IMR-90 (cell line): Measurements from ENCODE around the gene COG7. TPM values are rescaled to one million over a fixed set of nuclear protein-coding genes. Genes with fewer than 3 reads are reported as not detected.
A peak's percentile ranks its signal among the peaks of the same experiment; 100 is the strongest.

Experiments
- ATAC-seq: fragments of 200-7000 bp; cut with Tn5 transposase; 2 replicates; pipeline ENCODE4 v1.9.1; 2020; ENCODE audit warnings: low read depth, mild to moderate bottlenecking, moderate library complexity
- BruUV-seq: library from RNA; stranded (reverse); fragments of 400-500 nt; replicated peaks from 2 replicates; lab custom pipeline; 2021; lab: Mats Ljungman, UMichigan
- CTCF ChIA-PET: fragments of 300-600 bp; formaldehyde crosslinking; extraction: SDS; loops from one replicate; lab custom pipeline; 2021; ENCODE audit warnings: antibody characterized with exemption; lab: Yijun Ruan, JAX
- POLR2A ChIA-PET: fragments of 300-600 bp; sonication (Branson Sonifier 250); formaldehyde crosslinking; loops from one replicate; lab custom pipeline; 2022; ENCODE audit warnings: antibody characterized with exemption; ENCODE audit not compliant: unreplicated experiment; lab: Charles Lee
- DNase-seq: peaks from one replicate; pipeline ENCODE4 v3.0.0; 2013
- H2AFZ ChIP-seq: replicated peaks from 2 replicates; pipeline ENCODE3; 2013; ENCODE audit warnings: low read length, mild to moderate bottlenecking; ENCODE audit not compliant: poor library complexity
- H2AK5ac ChIP-seq: 2 replicates; pipeline ENCODE4 v1.6.1; 2013; ENCODE audit warnings: low read depth, low read length, inconsistent platforms
- H2AK9ac ChIP-seq: replicated peaks from 2 replicates; pipeline ENCODE3; 2013; ENCODE audit warnings: mild to moderate bottlenecking, low read depth, low read length, moderate library complexity; ENCODE audit not compliant: poor library complexity
- H2BK120ac ChIP-seq: 2 replicates; pipeline ENCODE4 v1.6.1; 2013; ENCODE audit warnings: low read depth, low read length, inconsistent platforms
- H2BK15ac ChIP-seq: 3 replicates; pipeline ENCODE4 v1.6.1; 2013; ENCODE audit warnings: low read depth, low read length, inconsistent platforms
- H2BK20ac ChIP-seq: 2 replicates; pipeline ENCODE4 v1.6.1; 2013; ENCODE audit warnings: low read depth, mild to moderate bottlenecking, inconsistent platforms, low read length, moderate library complexity
- H2BK5ac ChIP-seq: 2 replicates; pipeline ENCODE4 v1.6.1; 2013; ENCODE audit warnings: mild to moderate bottlenecking, low read depth, low read length, inconsistent platforms; ENCODE audit not compliant: poor library complexity, severe bottlenecking
- H3K14ac ChIP-seq: replicated peaks from 2 replicates; pipeline ENCODE4 v1.6.1; 2013; ENCODE audit warnings: low read depth, low read length, inconsistent platforms
- H3K18ac ChIP-seq: 2 replicates; pipeline ENCODE4 v1.6.1; 2013; ENCODE audit warnings: low read depth, low read length, control low read depth
- H3K23ac ChIP-seq: 2 replicates; pipeline ENCODE4 v1.6.1; 2013; ENCODE audit warnings: low read depth, low read length, inconsistent platforms
- H3K27ac ChIP-seq: 2 replicates; pipeline ENCODE4 v1.5.1; 2013; ENCODE audit warnings: mild to moderate bottlenecking, control low read depth, low read length; ENCODE audit not compliant: insufficient read depth
- H3K27me3 ChIP-seq: 2 replicates; pipeline ENCODE4 v1.6.1; 2013; ENCODE audit warnings: low read length; ENCODE audit not compliant: control insufficient read depth, insufficient read depth
- H3K36me3 ChIP-seq: 2 replicates; pipeline ENCODE4 v1.6.1; 2013; ENCODE audit warnings: low read length, mixed read lengths; ENCODE audit not compliant: control insufficient read depth, insufficient read depth
- H3K4ac ChIP-seq: 2 replicates; pipeline ENCODE4 v1.6.1; 2013; ENCODE audit warnings: low read depth, low read length, inconsistent platforms
- H3K4me1 ChIP-seq: 2 replicates; pipeline ENCODE4 v1.6.1; 2013; ENCODE audit warnings: low read length, mixed read lengths; ENCODE audit not compliant: control insufficient read depth, insufficient read depth
- H3K4me2 ChIP-seq: 2 replicates; pipeline ENCODE4 v1.6.1; 2013; ENCODE audit warnings: low read depth, mild to moderate bottlenecking, control low read depth, low read length, moderate library complexity
- H3K4me3 ChIP-seq: 2 replicates; pipeline ENCODE4 v1.5.1; 2013; ENCODE audit warnings: low read depth, mild to moderate bottlenecking, control low read depth, low read length, moderate library complexity; ENCODE audit not compliant: insufficient read depth
- H3K56ac ChIP-seq: 2 replicates; pipeline ENCODE4 v1.6.1; 2013; ENCODE audit warnings: low read length, inconsistent platforms; ENCODE audit not compliant: insufficient read depth; ENCODE audit errors: extremely low read depth
- H3K79me1 ChIP-seq, 2 experiments: 2 replicates each; pipeline ENCODE4 v1.6.1; 2013; ENCODE audit warnings: low read length in 2 of 2, inconsistent platforms in 1 of 2, low read depth in 1 of 2
- H3K9ac ChIP-seq: 2 replicates; pipeline ENCODE4 v1.6.1; 2013; ENCODE audit warnings: low read depth, low read length, control low read depth
- H3K9me1 ChIP-seq: 2 replicates; pipeline ENCODE4 v1.6.1; 2013; ENCODE audit warnings: low read length, inconsistent platforms; ENCODE audit not compliant: insufficient read depth
- H3K9me3 ChIP-seq: 2 replicates; pipeline ENCODE4 v1.6.1; 2013; ENCODE audit warnings: low read length; ENCODE audit not compliant: control insufficient read depth, insufficient read depth
- H4K20me1 ChIP-seq: 2 replicates; pipeline ENCODE4 v1.6.1; 2013; ENCODE audit warnings: low read length, inconsistent platforms; ENCODE audit not compliant: insufficient read depth
- H4K5ac ChIP-seq: 2 replicates; pipeline ENCODE4 v1.6.1; 2013; ENCODE audit warnings: mild to moderate bottlenecking, low read depth, low read length, control low read depth
- H4K8ac ChIP-seq, 2 experiments: 2 replicates each; pipeline ENCODE4 v1.6.1; 2013; ENCODE audit warnings: low read depth in 2 of 2, low read length in 2 of 2, control low read depth in 1 of 2, inconsistent platforms in 1 of 2
- H4K91ac ChIP-seq: 2 replicates; pipeline ENCODE4 v1.6.1; 2013; ENCODE audit warnings: low read depth, low read length, inconsistent platforms; ENCODE audit not compliant: insufficient read depth
- CHD1 ChIP-seq: IDR thresholded peaks from 2 replicates; pipeline ENCODE4 v1.6.1; 2012; ENCODE audit warnings: low read depth, low read length, improper control_type of control experiment
- RAD21 ChIP-seq: IDR thresholded peaks from 2 replicates; pipeline ENCODE4 v1.6.1; 2012; ENCODE audit warnings: low read length, improper control_type of control experiment
- WGBS, 2 experiments: methylation state at CpG; one replicate each; pipeline versions ENCODE4 v1.1.5 to v1.1.7; 2013; ENCODE audit warnings: missing lambda C conversion rate in 2 of 2; ENCODE audit not compliant: insufficient read length in 1 of 2; ENCODE audit errors: extremely low coverage in 2 of 2; 5-methylcytosine and 5-hydroxymethylcytosine counted together
- dilution Hi-C: fragments of 300-500 bp; cut with HindIII; formaldehyde crosslinking; loops from one replicate; pipeline ENCODE4 v1.14.3; 2018; ENCODE audit warnings: low sequenced_read_pairs; ENCODE audit not compliant: unreplicated experiment
- in situ Hi-C: fragments of 300-500 bp; cut with MboI; formaldehyde crosslinking; loops from 3 replicates; pipeline ENCODE4 v1.14.3; 2019; ENCODE audit warnings: low sequenced_read_pairs, inconsistent platforms, mixed read lengths
- intact Hi-C: fragments of 100-400 bp; cut with micrococcal nuclease; formaldehyde crosslinking; loops from 2 replicates; pipeline ENCODE4 v1.10.0; 2022
- polyA plus RNA-seq, 3 experiments: library from polyadenylated mRNA; depleted of rRNA; stranded (reverse); fragments of >200 nt; gene quantifications; 2 replicates each; pipeline ENCODE4 v1.2.3, GENCODE V29; 2012; ENCODE audit warnings: low replicate concordance in 1 of 3
- total RNA-seq: library from RNA; depleted of rRNA; stranded (reverse); fragments of >200 nt; gene quantifications from 2 replicates; pipeline ENCODE4 v1.2.3, GENCODE V29; 2012
- TF ChIP-seq, protein P1 (sequence below): fragments of 150-350 bp; IDR thresholded peaks from 2 replicates; pipeline ENCODE4 v1.6.1; 2017; ENCODE audit warnings: mild to moderate bottlenecking, antibody characterized with exemption, low read length, low read depth
- TF ChIP-seq, protein P2 (sequence below): conservative IDR thresholded peaks from 2 replicates; pipeline ENCODE4 v1.5.1; 2012; ENCODE audit warnings: mild to moderate bottlenecking, low read depth, low read length, improper control_type of control experiment

COG7 gene
- total and polyA plus RNA-seq, 2 of the 4 experiments (the other 2 are of a cell fraction) = 28.5 to 43.7 TPM

DNA sequence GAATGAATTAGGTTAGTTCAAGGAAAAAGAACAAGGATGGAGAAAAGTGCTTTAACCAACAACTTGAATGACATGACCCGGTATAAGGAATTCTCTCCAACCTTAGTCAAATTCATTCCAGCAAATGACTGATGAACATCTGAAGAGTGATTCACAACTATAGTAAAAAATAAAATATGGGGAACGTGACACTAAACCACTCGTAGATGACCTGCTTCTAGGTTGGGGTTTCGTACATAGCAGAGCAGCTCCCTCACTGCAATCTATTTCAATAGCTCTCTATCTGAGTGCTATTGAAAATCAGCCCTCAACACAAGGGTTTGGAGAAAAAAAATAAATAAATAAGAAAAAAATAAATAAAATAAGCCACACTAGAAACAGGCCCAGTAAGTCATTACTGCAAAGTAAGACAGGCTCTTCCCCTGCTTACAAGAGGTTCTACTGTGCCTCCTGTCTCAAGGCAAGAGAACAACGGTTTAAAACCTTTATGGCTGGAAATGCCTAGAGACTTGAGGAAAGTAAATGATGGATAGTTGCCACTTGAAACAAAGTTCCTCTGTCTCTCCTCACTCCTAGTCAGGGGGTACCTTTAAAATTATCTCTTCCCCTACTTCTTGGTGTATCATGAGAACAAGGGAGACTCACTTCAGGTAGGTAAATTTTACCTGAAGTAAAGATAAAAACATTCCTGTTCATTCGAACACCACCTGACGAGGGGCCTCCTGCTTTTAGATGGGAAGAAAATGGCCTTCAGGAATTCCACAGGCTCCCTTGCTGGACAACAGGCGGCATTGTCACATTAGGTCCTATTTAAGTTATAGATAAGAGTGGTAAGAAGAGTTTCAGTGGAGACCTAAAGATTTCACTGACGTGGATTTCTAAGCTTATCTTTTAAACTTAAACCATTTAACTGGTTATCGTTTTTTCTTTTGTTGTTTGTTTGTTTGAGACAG lies 20.5 kb downstream of the COG7 start:
- Histone ChIP-seq H3K14ac (no peak overlapping the region), H3K4ac (no peak overlapping the region), H3K27me3 (no peaks in the 10 kb centered on the region), H4K20me1 (peaks cover 10% of the 10 kb centered on the region; the same call in 1 of the 2 replicates), H2BK120ac (no peak overlapping the region), H3K79me1 (peaks cover 0 to 10% of the 10 kb centered on the region in 2 experiments; a peak in 1 of 4 replicates), H2AK5ac (no peak overlapping the region), H3K9me3 (no peaks in the 10 kb centered on the region), H4K5ac (no peak overlapping the region), H3K36me3 (peaks cover 45% of the 10 kb centered on the region), H4K8ac (no peak overlapping the region), H4K91ac (no peak overlapping the region), H3K9ac (no peak overlapping the region), H2BK5ac (no peak overlapping the region), H2AK9ac (no peak overlapping the region), H2BK20ac (no peak overlapping the region), H3K56ac (no peak overlapping the region), H3K18ac (no peak overlapping the region), H3K27ac (no peak overlapping the region), H3K4me3 (no peak overlapping the region), H3K4me2 (no peak overlapping the region), H3K9me1 (no peaks in the 10 kb centered on the region), H2BK15ac (no peak overlapping the region), H3K23ac (no peak overlapping the region), H2AFZ (no peak overlapping the region), H3K4me1 (no peaks in the 10 kb centered on the region)
- DNase-seq (peak; percentile 37), ATAC-seq (no peak)
- BruUV-seq = no TSS peak
- TF ChIP-seq CHD1 (no peak), RAD21 (0 out of 2 replicates have a peak, but pooled peaks have one; percentile 11)
- TF ChIP-seq, protein P1, sequence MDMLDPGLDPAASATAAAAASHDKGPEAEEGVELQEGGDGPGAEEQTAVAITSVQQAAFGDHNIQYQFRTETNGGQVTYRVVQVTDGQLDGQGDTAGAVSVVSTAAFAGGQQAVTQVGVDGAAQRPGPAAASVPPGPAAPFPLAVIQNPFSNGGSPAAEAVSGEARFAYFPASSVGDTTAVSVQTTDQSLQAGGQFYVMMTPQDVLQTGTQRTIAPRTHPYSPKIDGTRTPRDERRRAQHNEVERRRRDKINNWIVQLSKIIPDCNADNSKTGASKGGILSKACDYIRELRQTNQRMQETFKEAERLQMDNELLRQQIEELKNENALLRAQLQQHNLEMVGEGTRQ = no peak
- TF ChIP-seq, protein P2, sequence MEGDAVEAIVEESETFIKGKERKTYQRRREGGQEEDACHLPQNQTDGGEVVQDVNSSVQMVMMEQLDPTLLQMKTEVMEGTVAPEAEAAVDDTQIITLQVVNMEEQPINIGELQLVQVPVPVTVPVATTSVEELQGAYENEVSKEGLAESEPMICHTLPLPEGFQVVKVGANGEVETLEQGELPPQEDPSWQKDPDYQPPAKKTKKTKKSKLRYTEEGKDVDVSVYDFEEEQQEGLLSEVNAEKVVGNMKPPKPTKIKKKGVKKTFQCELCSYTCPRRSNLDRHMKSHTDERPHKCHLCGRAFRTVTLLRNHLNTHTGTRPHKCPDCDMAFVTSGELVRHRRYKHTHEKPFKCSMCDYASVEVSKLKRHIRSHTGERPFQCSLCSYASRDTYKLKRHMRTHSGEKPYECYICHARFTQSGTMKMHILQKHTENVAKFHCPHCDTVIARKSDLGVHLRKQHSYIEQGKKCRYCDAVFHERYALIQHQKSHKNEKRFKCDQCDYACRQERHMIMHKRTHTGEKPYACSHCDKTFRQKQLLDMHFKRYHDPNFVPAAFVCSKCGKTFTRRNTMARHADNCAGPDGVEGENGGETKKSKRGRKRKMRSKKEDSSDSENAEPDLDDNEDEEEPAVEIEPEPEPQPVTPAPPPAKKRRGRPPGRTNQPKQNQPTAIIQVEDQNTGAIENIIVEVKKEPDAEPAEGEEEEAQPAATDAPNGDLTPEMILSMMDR = peak; percentile 26; the same call in 1 of the 2 replicates
- in situ Hi-C loops = loop anchor here (10.0 kb wide), 2 partner anchors 248 to 538 kb away; partner anchors contain the start of gene SCNN1G
- ChIA-PET POLR2A (no interaction called here), CTCF (interaction anchor here (0.7 to 1.5 kb wide), 5 partner anchors 8 to 373 kb away, joined by 3 to 7 read pairs (median 3); no protein-coding TSS in a partner anchor)
- dilution Hi-C loops = no loop called here
- no CpG with 5 or more reads among the region's 10 CpGs for WGBS, 2 experiments
- intact Hi-C loops = no loop called here
